ENCODE results near the gene ZMAT5.

Gene ZMAT5

DNA sequence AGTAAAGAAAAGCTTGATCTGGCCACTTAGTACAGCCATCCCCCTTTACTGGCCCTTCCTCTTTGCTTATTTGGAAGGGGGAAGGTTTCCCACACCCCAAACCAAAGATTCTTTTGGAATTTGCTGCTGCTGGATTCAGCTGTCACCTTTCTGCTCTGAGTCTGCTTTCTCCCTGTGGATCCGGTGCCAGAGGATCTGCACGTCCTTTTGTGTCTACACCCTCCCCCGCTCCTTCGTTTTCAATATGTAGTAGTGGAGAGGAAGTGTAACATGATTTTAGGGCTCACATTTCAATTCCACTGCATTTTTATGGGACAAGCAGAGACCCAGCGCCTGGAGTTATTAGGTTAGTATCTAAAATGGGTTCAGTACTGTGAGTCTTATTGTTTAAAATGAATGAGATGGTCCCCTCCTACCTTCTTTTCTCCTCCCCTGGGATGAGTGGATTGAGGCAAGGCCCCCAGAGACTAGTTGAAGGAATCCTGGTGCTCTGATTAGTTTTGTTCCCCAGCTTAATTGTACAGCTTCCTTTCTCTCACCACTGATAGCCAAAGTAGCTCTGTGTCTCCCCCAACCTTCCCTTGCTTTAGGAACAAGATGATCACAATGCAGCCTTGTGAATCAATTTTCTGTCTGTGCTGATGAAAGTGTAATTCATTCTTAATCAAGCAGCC lies 77.5 kb downstream of the ZMAT5 start:
- DNase-seq (ENCODE audit: low read depth, low spot score): no peak

GRCh38 chr22:29684244-29684643 lies 82.6 kb downstream of the ZMAT5 start:
- DNase-seq (ENCODE audit: low read depth, low spot score): no peak

- no peak for DNase-seq (ENCODE audit: low read depth, low spot score)
Observed at GRCh38 chr22:29683536-29683935, 83.3 kb downstream of the ZMAT5 start.
